Middle frontal gyrus (tissue), 1 donor: ENCODE measurements around the gene LRRC8D.

Experiments used
- DNase-seq: peaks from one replicate; pipeline ENCODE4 v3.0.0-alpha.2; 2015; ENCODE audit warnings: low spot score; ENCODE audit errors: extremely low spot score

The LRRC8D gene

DNA sequence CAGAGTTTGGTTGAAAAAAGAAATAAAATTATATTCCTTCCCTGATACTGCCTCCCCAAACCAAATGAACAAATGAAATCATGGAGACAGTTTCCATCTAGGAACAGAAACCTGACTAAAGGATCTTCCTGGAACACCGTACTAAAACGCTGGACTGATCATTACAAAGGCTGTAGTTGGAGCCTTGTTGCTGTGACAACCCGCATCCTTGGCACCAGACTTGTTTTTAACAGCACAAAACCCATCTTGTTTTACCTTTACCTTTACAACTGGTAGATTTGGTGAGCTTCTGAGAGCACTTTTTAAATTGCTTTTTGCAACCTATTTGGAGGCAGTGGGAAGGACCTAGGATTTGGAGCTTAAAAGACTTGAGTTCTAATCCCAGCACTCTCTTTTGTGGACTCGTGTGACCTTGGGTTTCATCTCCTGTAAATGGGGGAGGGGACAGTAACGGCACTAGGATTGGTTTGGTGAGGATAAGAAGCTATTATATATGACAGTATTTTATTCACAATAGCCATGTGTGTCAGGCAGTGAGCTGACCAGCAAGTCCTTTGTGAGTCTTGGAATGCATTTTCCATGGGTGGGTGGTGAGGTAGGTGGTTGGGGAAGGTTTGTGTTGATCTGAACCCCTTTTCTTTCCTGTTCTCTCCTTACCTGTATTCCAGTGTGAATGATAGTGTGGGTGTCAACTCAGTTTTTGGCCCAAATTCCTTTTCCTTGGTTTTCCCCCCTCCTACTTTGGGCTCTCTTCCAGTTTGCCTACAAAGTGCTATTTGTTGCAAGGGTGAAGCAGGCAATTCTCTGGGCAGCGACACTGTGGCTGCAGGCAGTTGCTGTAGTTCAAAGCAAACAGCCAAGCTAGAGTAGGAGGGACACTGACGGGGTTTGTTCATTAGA, 12.6 kb downstream of the LRRC8D start:
- DNase-seq: peak; percentile 55

DNA sequence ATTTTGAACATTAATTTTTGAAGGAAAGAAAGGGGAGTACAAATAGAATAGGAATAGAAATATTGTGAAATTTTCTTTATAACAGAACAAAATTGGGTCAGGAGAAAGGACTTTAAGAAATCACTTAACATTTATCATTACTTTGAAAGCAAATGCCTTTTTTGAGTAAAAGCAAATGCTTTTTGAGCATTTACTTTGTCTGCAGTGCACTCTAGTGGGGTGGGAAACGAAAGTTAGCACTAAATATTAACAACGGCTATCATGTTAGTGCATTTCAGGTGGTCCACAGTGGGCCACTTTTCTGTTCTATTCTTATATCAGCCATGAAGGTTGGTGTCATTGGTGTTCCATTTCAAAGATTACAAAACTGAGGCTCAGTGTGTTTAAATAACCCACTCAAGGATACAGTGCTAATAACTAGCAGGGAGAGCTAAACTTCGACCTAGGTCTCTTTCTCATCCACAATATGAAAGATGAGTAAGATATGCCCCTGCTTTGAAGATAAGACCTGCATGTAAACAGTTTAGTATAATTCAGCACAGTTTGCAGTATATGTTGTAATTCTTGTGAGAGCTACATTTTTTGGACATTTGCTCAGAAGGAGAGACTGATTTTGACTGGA, 13.4 kb downstream of the LRRC8D start:
- DNase-seq: no peak

DNA sequence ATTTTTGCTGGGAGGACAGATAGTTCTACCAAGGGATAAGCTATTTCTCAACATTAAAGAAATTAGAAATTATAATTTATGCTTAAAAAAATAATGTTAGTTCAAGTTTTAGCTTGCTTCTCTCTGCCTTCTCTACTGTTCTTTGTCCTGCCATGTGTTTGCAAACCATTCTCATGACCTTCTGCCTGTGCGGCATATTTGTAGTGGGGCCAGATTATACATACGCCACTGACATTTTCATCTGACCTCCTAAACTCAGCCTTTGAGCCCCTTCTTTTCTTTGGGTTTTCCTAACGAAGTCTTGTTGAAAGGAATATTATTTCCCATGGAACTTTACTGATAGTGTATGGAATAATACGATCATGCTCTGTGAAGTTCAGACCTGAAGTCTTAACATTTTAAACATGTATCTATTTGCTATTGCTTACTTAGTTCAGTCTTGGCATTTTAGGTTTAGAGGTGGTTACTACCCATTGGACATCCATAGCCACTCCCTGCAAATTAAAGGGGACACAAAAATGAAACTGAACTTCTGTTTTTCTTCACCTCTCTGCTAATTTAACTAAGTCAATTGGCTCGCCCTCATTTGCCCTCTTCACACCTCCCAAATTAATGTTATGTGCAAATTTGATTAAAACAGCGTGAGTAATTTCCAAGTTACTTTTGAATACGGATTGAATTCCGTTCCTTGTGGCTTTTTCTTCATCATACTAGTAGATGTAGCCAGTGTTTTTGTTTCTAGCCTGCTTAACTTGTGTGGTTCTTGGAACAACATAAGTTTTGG, 15.6 kb downstream of the LRRC8D start:
- DNase-seq: no peak

DNA sequence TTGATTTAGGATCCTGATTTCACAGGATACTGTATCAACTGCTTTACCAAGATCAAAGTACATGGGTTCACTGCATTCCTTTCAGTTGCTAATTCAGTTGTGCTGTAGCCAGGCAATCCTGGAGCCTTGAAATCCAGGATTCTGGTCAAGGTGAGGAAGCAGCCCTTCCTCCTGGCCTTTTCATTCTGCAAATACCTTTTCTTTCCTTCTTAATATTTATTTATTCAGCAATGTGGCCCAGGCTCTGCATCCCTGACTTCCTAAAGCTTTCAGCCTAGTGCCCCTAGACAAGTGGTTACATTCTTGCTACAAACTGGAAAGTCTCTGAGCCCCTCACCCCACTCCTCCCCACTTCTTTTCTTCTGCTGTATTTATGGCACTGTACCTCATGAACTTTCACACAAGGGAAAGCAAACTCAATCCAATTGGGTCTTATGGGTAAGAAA, 16.2 kb downstream of the LRRC8D start:
- no peak for DNase-seq

DNA sequence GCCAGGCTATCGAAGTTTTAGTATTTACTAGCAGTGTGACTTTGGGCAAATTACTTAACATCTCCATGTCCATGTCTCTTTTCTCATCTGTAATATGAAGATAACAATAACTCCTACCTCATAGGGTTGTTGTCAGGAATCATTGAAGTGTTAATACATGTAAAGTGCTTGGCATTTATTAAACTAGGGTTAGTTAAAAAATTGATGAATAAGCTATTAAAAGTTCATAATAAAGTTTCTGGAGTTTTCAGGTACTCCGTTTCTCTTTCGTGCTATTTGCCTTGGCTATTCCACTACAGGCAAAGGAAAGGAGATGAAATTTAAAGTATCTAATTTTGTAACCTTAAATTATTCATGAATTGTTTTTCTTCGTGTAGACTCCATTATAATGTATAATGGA, 16.7 kb downstream of the LRRC8D start:
- DNase-seq: no peak

DNA sequence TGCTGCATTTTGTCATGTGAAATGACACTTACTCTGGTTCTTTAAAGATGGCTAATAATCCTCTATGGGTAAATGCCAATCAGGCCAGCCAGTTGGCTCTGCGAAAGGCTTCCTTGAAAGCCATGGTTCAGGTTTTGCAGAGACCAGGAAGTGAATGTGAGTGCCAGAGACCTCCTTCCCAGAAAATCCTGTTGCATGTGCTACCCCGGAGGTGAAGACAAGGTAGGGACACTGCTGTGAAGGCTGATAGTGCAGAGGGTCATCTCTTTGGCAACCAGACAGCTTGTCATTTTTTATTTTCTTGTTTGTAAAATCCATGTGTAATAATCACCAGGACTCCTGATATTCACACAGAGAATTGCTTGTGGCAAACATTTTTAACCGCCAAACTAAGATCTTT, 18.7 kb downstream of the LRRC8D start:
- no peak for DNase-seq

DNA sequence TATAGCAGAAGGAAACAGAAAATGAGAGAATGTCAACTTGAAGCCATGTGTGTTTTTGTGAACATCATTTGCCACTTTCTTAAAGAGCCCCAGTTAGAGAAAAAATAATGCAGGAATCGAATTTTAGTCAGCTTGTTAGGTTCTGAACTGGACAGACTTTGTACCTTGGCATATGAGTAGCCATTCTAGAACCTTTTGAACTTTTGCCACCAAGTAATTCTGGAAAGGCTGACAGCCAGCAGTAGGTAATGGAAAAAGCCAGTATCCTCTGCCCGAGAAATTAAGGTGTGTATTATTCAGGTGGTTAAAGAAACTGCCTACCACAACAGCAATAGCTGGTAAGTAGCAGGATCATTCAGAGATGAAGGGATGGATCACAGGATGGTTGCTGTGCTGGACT, 20.7 kb downstream of the LRRC8D start:
- DNase-seq: no peak

DNA sequence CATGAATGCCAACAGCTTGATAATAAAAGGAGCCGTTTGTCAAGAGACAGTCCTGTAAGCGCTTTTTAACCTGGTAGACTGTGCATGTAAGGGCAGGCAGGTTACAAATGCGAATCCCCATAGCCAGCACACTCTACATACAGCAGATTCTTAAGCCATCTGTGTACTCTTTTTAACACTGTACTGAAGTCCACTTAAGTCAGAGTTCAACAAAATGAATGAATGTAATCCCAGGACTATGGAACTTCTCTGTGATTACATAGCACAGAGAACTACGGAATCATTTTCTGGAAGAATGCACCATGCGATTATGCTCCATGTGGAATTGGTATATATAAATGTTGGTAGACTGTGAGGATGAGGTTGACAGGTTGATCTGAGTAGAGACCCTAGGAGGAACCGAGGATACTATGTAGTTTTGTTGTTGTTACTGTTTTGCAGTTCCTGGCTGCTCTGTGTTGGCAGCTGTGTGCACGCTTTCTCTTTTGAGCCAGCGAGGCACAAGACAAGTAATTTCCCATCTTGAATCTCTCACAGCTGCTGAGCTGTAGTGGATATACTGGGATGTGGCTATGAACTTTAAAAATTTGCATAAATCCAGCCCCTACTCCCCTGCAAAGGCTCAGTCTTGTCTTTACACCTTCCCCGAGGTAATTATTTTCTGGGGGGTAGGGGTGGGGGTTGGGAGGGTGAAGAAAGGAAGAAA, 21.9 kb downstream of the LRRC8D start:
- DNase-seq: no peak

DNA sequence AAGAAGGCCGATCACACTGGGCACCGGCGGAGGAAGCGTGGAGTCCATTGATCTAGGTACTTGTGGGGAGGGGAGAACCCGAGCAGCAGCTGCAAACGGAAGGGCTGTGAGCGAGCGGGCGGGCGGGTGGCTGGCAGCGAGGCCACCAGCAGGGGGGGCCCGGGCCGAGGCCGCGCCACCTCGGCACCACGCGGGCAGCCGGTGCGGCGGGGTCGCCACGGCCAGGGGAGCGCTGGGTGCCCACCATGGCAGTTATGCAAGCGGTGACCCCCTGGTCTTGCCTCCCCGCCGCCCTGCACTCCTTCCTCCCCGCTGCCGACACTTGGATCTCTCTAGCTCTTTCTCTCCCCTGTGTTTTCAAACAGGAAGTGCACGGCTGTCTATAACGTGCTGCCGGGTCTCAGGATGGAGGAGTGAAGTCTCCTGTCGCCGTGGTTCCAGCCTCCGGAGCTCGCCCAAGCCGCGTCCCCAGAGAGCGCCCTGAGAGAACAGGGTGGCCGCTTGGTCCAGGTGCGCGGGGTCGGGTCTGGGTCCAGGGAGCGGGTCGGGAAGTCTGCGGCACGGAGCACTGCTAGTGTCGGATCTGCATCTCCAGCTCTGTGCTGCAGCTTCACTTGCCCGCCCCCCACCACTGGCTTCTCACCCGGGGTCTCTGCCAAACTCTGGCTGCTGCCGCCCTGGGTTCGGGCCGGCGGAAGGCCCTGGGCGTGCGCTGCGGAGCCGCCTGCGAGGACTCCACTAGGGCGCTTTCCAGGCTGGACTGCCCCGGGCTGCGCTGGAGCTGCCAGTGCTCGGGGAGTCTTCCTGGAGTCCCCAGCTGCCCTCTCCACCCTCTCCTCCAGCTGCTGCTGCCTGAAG, 22.7 kb downstream of the LRRC8D start:
- DNase-seq: no peak

DNA sequence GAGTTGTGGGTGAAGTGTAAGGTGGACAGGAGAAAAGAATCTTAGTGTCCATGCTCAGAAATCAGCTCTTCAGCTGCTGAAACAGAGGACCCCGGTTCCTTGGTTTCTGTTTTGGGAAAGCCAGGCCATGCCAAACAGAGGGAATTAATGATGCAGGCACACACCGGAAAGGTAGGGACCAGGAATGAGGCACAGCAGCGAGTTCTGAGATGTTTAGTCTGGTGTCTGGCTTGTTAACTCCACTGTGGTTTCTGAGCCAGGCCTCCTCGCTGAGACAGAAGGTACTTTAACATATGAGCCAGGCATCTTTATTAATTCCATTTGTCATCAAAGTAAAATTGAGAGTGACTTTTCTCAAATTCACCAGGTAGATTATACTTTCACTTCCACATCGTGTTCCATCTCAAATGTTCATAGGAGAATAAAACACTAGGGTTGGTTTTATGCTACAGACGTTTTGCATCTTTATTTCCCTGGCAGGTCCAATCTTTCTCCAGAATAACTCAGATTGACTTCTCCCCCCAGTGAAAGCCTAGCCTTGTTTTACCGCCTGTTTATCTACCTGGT, 23.5 kb downstream of the LRRC8D start:
- no peak for DNase-seq

DNA sequence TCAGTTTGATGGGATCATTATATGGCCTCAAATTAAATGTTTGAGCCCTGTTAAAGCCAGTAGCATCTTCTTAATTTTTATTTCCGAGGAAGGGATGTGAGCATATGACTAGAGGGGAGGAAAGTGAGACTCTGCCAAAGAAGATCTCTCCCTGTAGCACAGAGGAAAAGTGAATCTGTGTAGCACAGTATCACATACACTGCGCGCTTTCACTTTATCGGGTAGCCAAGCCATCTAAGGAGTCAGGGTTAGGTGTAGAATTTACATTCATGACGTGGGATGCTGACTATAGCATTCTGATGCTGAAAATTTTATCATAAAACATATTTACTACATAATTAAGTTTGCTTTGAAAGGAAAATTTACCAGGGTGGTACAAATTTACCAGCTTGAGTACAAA, 24.0 kb downstream of the LRRC8D start:
- DNase-seq: no peak

DNA sequence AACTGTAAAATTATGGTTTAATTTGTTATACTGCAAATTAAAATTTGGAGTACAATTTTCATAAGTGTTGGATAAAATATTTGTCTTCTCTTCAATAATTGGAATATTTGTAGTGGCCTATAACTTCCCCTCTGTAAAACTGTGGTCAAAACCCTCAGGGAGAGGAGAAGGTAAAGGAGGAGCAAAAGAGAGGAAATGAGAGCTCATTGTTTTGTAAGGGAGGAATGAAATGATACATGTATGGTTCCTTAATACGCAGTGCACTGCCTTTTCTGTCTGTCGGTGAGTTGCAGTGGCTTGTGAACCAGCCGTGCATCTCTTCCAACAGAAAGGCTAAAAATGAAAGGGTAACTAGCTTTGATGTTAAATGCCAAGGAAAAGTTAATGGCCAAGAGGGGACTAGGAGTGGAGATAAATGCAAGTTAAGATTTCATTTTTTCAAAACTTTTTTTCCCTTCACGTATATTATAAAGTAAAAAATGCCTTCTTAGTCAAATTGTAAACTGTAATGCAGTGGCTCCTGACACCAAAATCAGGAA, 26.4 kb downstream of the LRRC8D start:
- DNase-seq: no peak

DNA sequence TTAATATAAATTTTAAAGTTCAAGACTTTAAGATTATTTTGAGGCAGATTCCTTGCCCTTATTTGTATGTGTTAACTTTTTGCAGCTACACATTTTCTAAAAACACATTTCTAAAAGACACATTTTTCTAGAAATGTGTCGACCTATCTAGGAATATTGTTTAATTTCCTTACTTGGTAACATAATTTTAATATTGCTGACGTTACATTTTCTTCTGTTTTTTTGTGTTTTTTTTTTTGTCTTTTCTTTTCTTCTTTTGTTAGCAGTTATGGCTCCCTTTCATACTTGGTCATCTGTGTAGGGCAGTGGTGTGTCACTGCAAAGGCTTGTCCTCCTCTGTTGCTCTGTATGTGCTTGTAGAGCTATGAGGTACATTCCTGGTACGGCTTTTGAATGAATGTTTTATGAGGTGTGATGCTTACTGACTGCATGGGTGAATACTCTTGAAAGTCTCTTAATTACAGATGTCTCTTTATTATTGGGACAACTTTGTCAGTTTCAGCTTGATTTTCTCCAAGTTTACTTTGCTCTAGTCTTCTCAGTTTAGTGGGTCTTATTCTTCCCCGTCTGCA, 30.1 kb downstream of the LRRC8D start:
- no peak for DNase-seq

DNA sequence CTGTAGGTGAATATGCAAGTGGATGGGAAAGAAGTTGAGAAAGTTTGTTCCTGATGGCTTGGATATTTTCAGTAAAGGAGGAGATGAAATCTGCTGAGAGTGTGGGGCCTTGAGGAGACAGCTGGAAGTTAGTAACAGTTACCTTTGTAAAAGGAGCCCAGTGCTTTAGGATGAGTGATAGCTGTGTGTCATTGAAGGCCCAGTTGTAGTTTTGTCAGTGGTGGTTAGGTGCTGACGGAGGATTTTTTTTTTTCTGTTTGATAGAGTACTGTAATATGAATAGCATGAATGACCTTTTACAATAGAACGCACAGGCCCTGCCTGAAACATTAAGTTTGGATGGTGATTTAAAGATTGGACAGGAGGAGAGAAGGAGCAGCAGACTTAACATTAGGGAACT, 33.3 kb downstream of the LRRC8D start:
- no peak for DNase-seq

DNA sequence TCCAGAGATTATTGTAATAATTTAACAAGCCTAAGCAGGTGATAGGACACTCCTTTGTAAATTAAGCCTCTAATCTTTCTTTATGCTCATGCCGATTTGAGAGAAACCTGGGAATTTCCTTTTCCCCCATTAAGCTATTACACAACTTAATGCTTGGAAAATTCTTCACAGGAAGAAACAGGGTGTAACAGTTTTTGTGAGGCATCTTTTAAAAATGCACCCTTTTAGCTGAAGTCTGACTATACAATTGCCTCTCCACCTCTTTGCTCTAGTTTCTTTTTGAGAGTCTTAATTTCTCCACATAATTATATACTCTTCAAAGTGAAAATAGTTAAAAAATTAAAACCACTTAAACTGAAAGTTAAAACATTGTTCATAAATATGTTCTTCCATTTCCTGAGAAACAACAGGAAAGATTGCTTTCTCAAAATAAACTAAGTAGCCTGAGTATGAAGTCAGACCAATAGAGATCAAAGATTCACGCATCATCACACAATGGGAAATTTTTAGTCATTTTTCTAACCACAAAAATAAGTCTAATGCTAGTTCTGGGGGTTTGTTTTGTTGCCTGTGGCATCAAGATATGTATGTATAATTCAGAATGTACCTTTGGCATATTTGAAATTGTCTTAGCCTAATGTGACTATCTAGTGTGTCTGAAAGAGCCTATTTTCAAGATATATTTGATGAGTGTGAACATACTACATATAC, 34.7 kb downstream of the LRRC8D start:
- DNase-seq: no peak

DNA sequence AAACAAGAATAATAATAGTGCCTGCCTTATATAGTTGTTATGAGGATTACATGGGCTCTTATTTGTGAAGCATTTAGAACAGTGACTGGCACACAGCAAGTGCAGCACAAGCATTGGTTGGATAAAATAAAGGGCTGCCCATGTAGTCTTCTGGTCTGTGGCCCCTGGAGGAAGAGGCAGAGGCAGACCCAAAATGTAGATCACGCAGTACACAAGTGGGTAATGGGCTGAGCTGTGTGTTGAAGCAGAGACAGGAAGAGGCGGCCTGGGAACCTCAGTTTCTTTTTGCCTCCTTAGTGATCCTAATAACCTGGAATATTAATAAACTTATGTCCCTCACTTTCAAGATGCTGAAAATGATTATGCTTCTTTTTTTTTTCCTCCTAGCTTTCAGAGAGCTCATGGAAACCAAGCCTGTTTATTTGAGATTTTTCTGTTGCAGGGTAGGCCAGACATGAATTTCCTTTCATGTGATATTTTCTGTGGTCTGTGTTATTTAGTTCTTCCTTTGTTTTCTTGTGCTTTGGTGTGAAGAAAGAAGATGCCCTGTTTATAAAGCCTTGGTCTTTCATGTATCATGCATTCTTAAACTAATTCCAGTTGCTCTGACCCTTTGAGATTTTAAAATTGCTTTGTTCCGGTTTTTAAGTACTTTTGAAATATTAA, 42.5 kb downstream of the LRRC8D start:
- DNase-seq: no peak

DNA sequence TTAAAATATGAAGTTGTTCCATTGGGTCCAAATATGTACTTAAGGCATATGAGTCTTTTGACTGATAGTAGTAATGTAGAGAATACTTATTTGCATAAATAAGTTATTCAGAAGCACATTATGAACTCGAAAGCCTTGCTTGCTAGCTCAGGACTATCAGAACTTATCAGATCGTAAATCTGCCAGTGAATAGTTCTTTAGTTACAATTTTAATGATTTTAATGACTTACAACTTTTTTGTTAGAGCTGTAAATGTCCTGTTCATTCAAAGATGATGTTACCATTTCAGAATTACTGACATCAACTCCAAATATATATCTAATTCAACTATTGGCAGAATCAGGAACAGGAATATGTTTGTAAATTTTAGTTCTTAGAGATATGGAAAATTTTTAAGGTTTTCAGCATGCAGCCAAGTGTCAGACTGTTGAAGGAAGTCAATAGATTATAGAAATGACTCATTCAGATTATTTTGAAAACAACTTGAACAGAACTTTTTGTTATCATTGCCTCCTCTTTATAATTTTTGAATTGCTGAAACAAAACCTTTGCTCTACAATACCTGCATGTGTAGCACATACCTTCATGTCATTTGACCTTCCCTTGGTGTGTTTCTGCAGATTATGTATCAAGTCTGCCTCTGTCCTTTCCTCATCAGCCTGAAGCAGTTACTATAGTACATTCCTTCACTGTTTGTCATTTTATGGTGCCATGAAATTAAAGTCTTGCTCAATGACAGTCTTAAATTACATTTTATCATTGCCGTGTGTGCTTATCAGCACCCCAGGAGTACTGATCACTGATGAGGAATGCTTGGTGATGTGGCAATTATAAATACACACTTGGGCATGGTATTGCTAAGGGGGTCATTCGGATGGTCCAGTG, 44.9 kb downstream of the LRRC8D start:
- DNase-seq: no peak
